ENCODE results near the gene C12orf60. TPM values are rescaled to one million over a fixed set of nuclear protein-coding genes. Genes with fewer than 3 reads are reported as not detected.
A peak's percentile ranks its signal among the peaks of the same experiment; 100 is the strongest.

Gene C12orf60
- total RNA-seq, 1 donor from 2014 or later = 2.1 TPM

- no peak overlapping the region for H3K27ac ChIP-seq (ENCODE audit: low read depth, low read length)
- H3K27me3 ChIP-seq (ENCODE audit: control insufficient read depth in 3 of 3, insufficient read depth in 3 of 3, low read length in 3 of 3) = no peaks in the 10 kb centered on the region
- H3K9ac ChIP-seq (ENCODE audit: low read depth in 1 of 3, low read length in 3 of 3) = no peak overlapping the region
- H3K9me3 ChIP-seq (ENCODE audit: control insufficient read depth in 3 of 3, low read length in 3 of 3) = no peaks in the 10 kb centered on the region
- no peaks in the 10 kb centered on the region for H3K36me3 ChIP-seq (ENCODE audit: control insufficient read depth in 3 of 3, insufficient read depth in 3 of 3, low read length in 3 of 3)
- no peak overlapping the region for H3K4me3 ChIP-seq (ENCODE audit: low read length in 3 of 3)
- peaks cover 4 to 16% (median 7%) of the 10 kb centered on the region in 3 donors for H3K4me1 ChIP-seq (ENCODE audit: control insufficient read depth in 3 of 3, insufficient read depth in 3 of 3, low read length in 3 of 3)
Observed at GRCh38 chr12:14844401-14844800, 40.9 kb downstream of the C12orf60 start.

- H3K36me3 ChIP-seq (ENCODE audit: control insufficient read depth in 3 of 3, insufficient read depth in 3 of 3, low read length in 3 of 3) = no peaks in the 10 kb centered on the region
- no peak overlapping the region for H3K4me3 ChIP-seq (ENCODE audit: low read length in 3 of 3)
- peaks cover 4 to 16% (median 7%) of the 10 kb centered on the region in 3 donors for H3K4me1 ChIP-seq (ENCODE audit: control insufficient read depth in 3 of 3, insufficient read depth in 3 of 3, low read length in 3 of 3)
- H3K9ac ChIP-seq (ENCODE audit: low read depth in 1 of 3, low read length in 3 of 3) = no peak overlapping the region
- H3K27ac ChIP-seq (ENCODE audit: low read depth, low read length) = no peak overlapping the region
- H3K9me3 ChIP-seq (ENCODE audit: control insufficient read depth in 3 of 3, low read length in 3 of 3) = no peaks in the 10 kb centered on the region
- H3K27me3 ChIP-seq (ENCODE audit: control insufficient read depth in 3 of 3, insufficient read depth in 3 of 3, low read length in 3 of 3) = no peaks in the 10 kb centered on the region
Observed at GRCh38 chr12:14845350-14845750, 41.9 kb downstream of the C12orf60 start.

- no peak overlapping the region for H3K27ac ChIP-seq (ENCODE audit: low read depth, low read length)
- H3K4me3 ChIP-seq (ENCODE audit: low read length in 3 of 3) = no peak overlapping the region
- peaks cover 4 to 16% (median 7%) of the 10 kb centered on the region in 3 donors for H3K4me1 ChIP-seq (ENCODE audit: control insufficient read depth in 3 of 3, insufficient read depth in 3 of 3, low read length in 3 of 3)
- H3K27me3 ChIP-seq (ENCODE audit: control insufficient read depth in 3 of 3, insufficient read depth in 3 of 3, low read length in 3 of 3) = no peaks in the 10 kb centered on the region
- H3K9ac ChIP-seq (ENCODE audit: low read depth in 1 of 3, low read length in 3 of 3) = no peak overlapping the region
- H3K9me3 ChIP-seq (ENCODE audit: control insufficient read depth in 3 of 3, low read length in 3 of 3) = no peaks in the 10 kb centered on the region
- H3K36me3 ChIP-seq (ENCODE audit: control insufficient read depth in 3 of 3, insufficient read depth in 3 of 3, low read length in 3 of 3) = no peaks in the 10 kb centered on the region
Observed at GRCh38 chr12:14846042-14846587, 42.6 kb downstream of the C12orf60 start.

- no peak overlapping the region for H3K4me3 ChIP-seq (ENCODE audit: low read length in 3 of 3)
- H3K36me3 ChIP-seq (ENCODE audit: control insufficient read depth in 3 of 3, insufficient read depth in 3 of 3, low read length in 3 of 3) = no peaks in the 10 kb centered on the region
- H3K27ac ChIP-seq (ENCODE audit: low read depth, low read length) = peak overlapping the region; percentile 11
- H3K9ac ChIP-seq (ENCODE audit: low read depth in 1 of 3, low read length in 3 of 3) = no peak overlapping the region
- H3K9me3 ChIP-seq (ENCODE audit: control insufficient read depth in 3 of 3, low read length in 3 of 3) = no peaks in the 10 kb centered on the region
- peaks cover 0 to 9% (median under 1%) of the 10 kb centered on the region in 3 donors for H3K4me1 ChIP-seq (ENCODE audit: control insufficient read depth in 3 of 3, insufficient read depth in 3 of 3, low read length in 3 of 3)
- no peaks in the 10 kb centered on the region for H3K27me3 ChIP-seq (ENCODE audit: control insufficient read depth in 3 of 3, insufficient read depth in 3 of 3, low read length in 3 of 3)
Observed at GRCh38 chr12:14846876-14847580, 43.6 kb downstream of the C12orf60 start.

- peaks cover 0 to 9% (median 0%) of the 10 kb centered on the region in 3 donors for H3K4me1 ChIP-seq (ENCODE audit: control insufficient read depth in 3 of 3, insufficient read depth in 3 of 3, low read length in 3 of 3)
- H3K36me3 ChIP-seq (ENCODE audit: control insufficient read depth in 3 of 3, insufficient read depth in 3 of 3, low read length in 3 of 3) = no peaks in the 10 kb centered on the region
- no peaks in the 10 kb centered on the region for H3K27me3 ChIP-seq (ENCODE audit: control insufficient read depth in 3 of 3, insufficient read depth in 3 of 3, low read length in 3 of 3)
- H3K27ac ChIP-seq (ENCODE audit: low read depth, low read length) = peak overlapping the region; percentile 14
- H3K4me3 ChIP-seq (ENCODE audit: low read length in 3 of 3) = no peak overlapping the region
- H3K9ac ChIP-seq (ENCODE audit: low read depth in 1 of 3, low read length in 3 of 3) = no peak overlapping the region
- H3K9me3 ChIP-seq (ENCODE audit: control insufficient read depth in 3 of 3, low read length in 3 of 3) = no peaks in the 10 kb centered on the region
Observed at GRCh38 chr12:14849661-14850060, 46.2 kb downstream of the C12orf60 start.

GRCh38 chr12:14850929-14851663 is 47.6 kb downstream of the C12orf60 start:
- H3K4me1 ChIP-seq (ENCODE audit: control insufficient read depth in 3 of 3, insufficient read depth in 3 of 3, low read length in 3 of 3) = peaks cover 0 to 9% (median 0%) of the 10 kb centered on the region in 3 donors
- H3K27me3 ChIP-seq (ENCODE audit: control insufficient read depth in 3 of 3, insufficient read depth in 3 of 3, low read length in 3 of 3) = no peaks in the 10 kb centered on the region
- H3K4me3 ChIP-seq (ENCODE audit: low read length in 3 of 3) = no peak overlapping the region
- peak overlapping the region; percentile 14 for H3K27ac ChIP-seq (ENCODE audit: low read depth, low read length)
- no peaks in the 10 kb centered on the region for H3K9me3 ChIP-seq (ENCODE audit: control insufficient read depth in 3 of 3, low read length in 3 of 3)
- no peaks in the 10 kb centered on the region for H3K36me3 ChIP-seq (ENCODE audit: control insufficient read depth in 3 of 3, insufficient read depth in 3 of 3, low read length in 3 of 3)
- no peak overlapping the region for H3K9ac ChIP-seq (ENCODE audit: low read depth in 1 of 3, low read length in 3 of 3)

- Histone ChIP-seq H3K4me1 (ENCODE audit: control insufficient read depth in 3 of 3, insufficient read depth in 3 of 3, low read length in 3 of 3) (peaks cover 0 to 4% (median 0%) of the 10 kb centered on the region in 3 donors), H3K9ac (ENCODE audit: low read depth in 1 of 3, low read length in 3 of 3) (no peak overlapping the region), H3K4me3 (ENCODE audit: low read length in 3 of 3) (no peak overlapping the region), H3K27me3 (ENCODE audit: control insufficient read depth in 3 of 3, insufficient read depth in 3 of 3, low read length in 3 of 3) (no peaks in the 10 kb centered on the region), H3K36me3 (ENCODE audit: control insufficient read depth in 3 of 3, insufficient read depth in 3 of 3, low read length in 3 of 3) (no peaks in the 10 kb centered on the region), H3K27ac (ENCODE audit: low read depth, low read length) (no peak overlapping the region), H3K9me3 (ENCODE audit: control insufficient read depth in 3 of 3, low read length in 3 of 3) (no peaks in the 10 kb centered on the region)
Observed at GRCh38 chr12:14852880-14853279, 49.4 kb downstream of the C12orf60 start.

GRCh38 chr12:14853961-14854360 is 50.5 kb downstream of the C12orf60 start:
- Histone ChIP-seq H3K27me3 (ENCODE audit: control insufficient read depth in 3 of 3, insufficient read depth in 3 of 3, low read length in 3 of 3) (no peaks in the 10 kb centered on the region), H3K4me1 (ENCODE audit: control insufficient read depth in 3 of 3, insufficient read depth in 3 of 3, low read length in 3 of 3) (peaks cover 0 to 4% (median 0%) of the 10 kb centered on the region in 3 donors), H3K36me3 (ENCODE audit: control insufficient read depth in 3 of 3, insufficient read depth in 3 of 3, low read length in 3 of 3) (no peaks in the 10 kb centered on the region), H3K4me3 (ENCODE audit: low read length in 3 of 3) (no peak overlapping the region), H3K27ac (ENCODE audit: low read depth, low read length) (no peak overlapping the region), H3K9me3 (ENCODE audit: control insufficient read depth in 3 of 3, low read length in 3 of 3) (no peaks in the 10 kb centered on the region), H3K9ac (ENCODE audit: low read depth in 1 of 3, low read length in 3 of 3) (no peak overlapping the region)

GRCh38 chr12:14854586-14855183 is 51.2 kb downstream of the C12orf60 start:
- no peaks in the 10 kb centered on the region for H3K9me3 ChIP-seq (ENCODE audit: control insufficient read depth in 3 of 3, low read length in 3 of 3)
- no peaks in the 10 kb centered on the region for H3K27me3 ChIP-seq (ENCODE audit: control insufficient read depth in 3 of 3, insufficient read depth in 3 of 3, low read length in 3 of 3)
- no peaks in the 10 kb centered on the region for H3K36me3 ChIP-seq (ENCODE audit: control insufficient read depth in 3 of 3, insufficient read depth in 3 of 3, low read length in 3 of 3)
- no peak overlapping the region for H3K4me3 ChIP-seq (ENCODE audit: low read length in 3 of 3)
- peaks cover 0 to 4% (median 0%) of the 10 kb centered on the region in 3 donors for H3K4me1 ChIP-seq (ENCODE audit: control insufficient read depth in 3 of 3, insufficient read depth in 3 of 3, low read length in 3 of 3)
- peak overlapping the region; percentile 25 for H3K27ac ChIP-seq (ENCODE audit: low read depth, low read length)
- H3K9ac ChIP-seq (ENCODE audit: low read depth in 1 of 3, low read length in 3 of 3) = no peak overlapping the region
